Stimulated activated CD8-positive, alpha-beta memory T cell treated with anti-CD3 and anti-CD28 coated beads, Interleukin-7, amount 100 ng/mL, for 1 hour (primary cell): ENCODE data around the gene GAD1.

Experiments used
- DNase-seq, 2 donors: peaks; one replicate each; pipeline ENCODE4 v3.0.0-alpha.2; 2020; ENCODE audit warnings: low read depth in 2 of 2

The GAD1 gene

GRCh38 chr2:170895023-170895757 is 78.5 kb downstream of the GAD1 start:
- DNase-seq: no peak

GRCh38 chr2:170896622-170897021 is 79.9 kb downstream of the GAD1 start:
- no peak for DNase-seq

- no peak for DNase-seq
Measured at GRCh38 chr2:170897108-170897507, 80.4 kb downstream of the GAD1 start.

- DNase-seq: no peak
Measured at GRCh38 chr2:170905864-170906263, 89.2 kb downstream of the GAD1 start.
